Stomach (tissue), 4 donors: ENCODE data around the gene DIS3L2.
"Not testable (repeated sequence)": the region's sequence is repeated elsewhere in the genome, so short reads cannot be mapped to it uniquely, and the experiment has no call there.

Source experiments
- POLR2A ChIP-seq, 4 donors: fragments of 450-650 bp; IDR thresholded peaks; one replicate each; pipeline ENCODE4 v1.6.1; 2016; ENCODE audit warnings: antibody characterized with exemption in 4 of 4, control low read depth in 2 of 4, mild to moderate bottlenecking in 1 of 4, moderate library complexity in 1 of 4
- TF ChIP-seq, protein P1 (sequence below), 7 experiments: fragments of 450-650 bp in 4 of 7; fragments of 200-600 bp in 3 of 7; sonication (generic) in 3 of 7; IDR thresholded peaks; one replicate each; pipeline ENCODE4 v1.5.1; 2016 to 2019; ENCODE audit warnings: antibody characterized with exemption in 7 of 7, control low read depth in 2 of 7, mild to moderate bottlenecking in 1 of 7

GRCh38 chr2:232176587-232176986 is 215.1 kb downstream of the DIS3L2 start:
- not testable (repeated sequence) for TF ChIP-seq POLR2A (IDR thresholded peaks at IDR 0.05)
- TF ChIP-seq, protein P1, sequence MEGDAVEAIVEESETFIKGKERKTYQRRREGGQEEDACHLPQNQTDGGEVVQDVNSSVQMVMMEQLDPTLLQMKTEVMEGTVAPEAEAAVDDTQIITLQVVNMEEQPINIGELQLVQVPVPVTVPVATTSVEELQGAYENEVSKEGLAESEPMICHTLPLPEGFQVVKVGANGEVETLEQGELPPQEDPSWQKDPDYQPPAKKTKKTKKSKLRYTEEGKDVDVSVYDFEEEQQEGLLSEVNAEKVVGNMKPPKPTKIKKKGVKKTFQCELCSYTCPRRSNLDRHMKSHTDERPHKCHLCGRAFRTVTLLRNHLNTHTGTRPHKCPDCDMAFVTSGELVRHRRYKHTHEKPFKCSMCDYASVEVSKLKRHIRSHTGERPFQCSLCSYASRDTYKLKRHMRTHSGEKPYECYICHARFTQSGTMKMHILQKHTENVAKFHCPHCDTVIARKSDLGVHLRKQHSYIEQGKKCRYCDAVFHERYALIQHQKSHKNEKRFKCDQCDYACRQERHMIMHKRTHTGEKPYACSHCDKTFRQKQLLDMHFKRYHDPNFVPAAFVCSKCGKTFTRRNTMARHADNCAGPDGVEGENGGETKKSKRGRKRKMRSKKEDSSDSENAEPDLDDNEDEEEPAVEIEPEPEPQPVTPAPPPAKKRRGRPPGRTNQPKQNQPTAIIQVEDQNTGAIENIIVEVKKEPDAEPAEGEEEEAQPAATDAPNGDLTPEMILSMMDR (IDR thresholded peaks at IDR 0.05): not testable (repeated sequence)
